H1 (cell line): ENCODE results near the gene TCEANC2. TPM values are rescaled to one million over a fixed set of nuclear protein-coding genes. Genes with fewer than 3 reads are reported as not detected.
A peak's percentile ranks its signal among the peaks of the same experiment; 100 is the strongest.

Experiments used
- CTCF ChIA-PET: fragments of 300-600 bp; sonication (Branson Sonifier 250); formaldehyde crosslinking; loops from one replicate; lab custom pipeline; 2021; ENCODE audit not compliant: partially characterized antibody; lab: Charles Lee
- POLR2A ChIA-PET: fragments of 300-600 bp; sonication (Branson Sonifier 250); formaldehyde crosslinking; loops from one replicate; lab custom pipeline; 2021; ENCODE audit warnings: inconsistent platforms; ENCODE audit not compliant: partially characterized antibody; lab: Charles Lee
- DNase-seq, 2 experiments: peaks; one replicate each; pipeline versions ENCODE4 v3.0.0 to v3.0.0-alpha.2; 2010 to 2022; ENCODE audit warnings: low spot score in 2 of 2, low read depth in 1 of 2, mixed read lengths in 1 of 2
- FAIRE-seq: peaks from 2 replicates; lab custom pipeline; 2011; peaks lifted over from hg19 to GRCh38; lab: Jason Lieb, UNC
- H2AFZ ChIP-seq: 2 replicates; pipeline ENCODE4 v1.8.1; 2012; ENCODE audit warnings: low read length, inconsistent platforms
- H2AK5ac ChIP-seq: 2 replicates; pipeline ENCODE4 v1.6.1; 2013; ENCODE audit warnings: low read depth, low read length
- H2BK120ac ChIP-seq: replicated peaks from 2 replicates; pipeline ENCODE3; 2013; ENCODE audit warnings: low read depth, low read length, inconsistent platforms
- H2BK12ac ChIP-seq: 2 replicates; pipeline ENCODE4 v1.6.1; 2013; ENCODE audit warnings: low read depth, low read length
- H2BK15ac ChIP-seq: 2 replicates; pipeline ENCODE4 v1.6.1; 2013; ENCODE audit warnings: low read length
- H2BK20ac ChIP-seq: 2 replicates; pipeline ENCODE4 v1.6.1; 2013; ENCODE audit warnings: low read length
- H2BK5ac ChIP-seq: 2 replicates; pipeline ENCODE4 v1.6.1; 2013; ENCODE audit warnings: low read depth, low read length
- H3K14ac ChIP-seq: 2 replicates; pipeline ENCODE4 v1.6.1; 2013; ENCODE audit warnings: inconsistent platforms; ENCODE audit not compliant: insufficient read length
- H3K18ac ChIP-seq: 2 replicates; pipeline ENCODE4 v1.6.1; 2013; ENCODE audit warnings: low read length; ENCODE audit errors: extremely low read depth
- H3K23ac ChIP-seq: 2 replicates; pipeline ENCODE4 v1.6.1; 2013; ENCODE audit warnings: inconsistent platforms; ENCODE audit not compliant: insufficient read length
- H3K23me2 ChIP-seq: 2 replicates; pipeline ENCODE4 v1.6.1; 2013; ENCODE audit warnings: low read depth, low read length
- H3K27ac ChIP-seq: 2 replicates; pipeline ENCODE4 v1.6.1; 2011; ENCODE audit warnings: low read depth, low read length, inconsistent platforms
- H3K27me3 ChIP-seq, 4 experiments: replicated peaks in 1 of 4; 1 replicate in 1 of 4; 2 replicates in 3 of 4; pipeline versions ENCODE4 v1.6.1 to v1.8.1; 2011 to 2013; ENCODE audit warnings: low read length in 3 of 4, mild to moderate bottlenecking in 3 of 4, inconsistent platforms in 2 of 4, mixed read lengths in 2 of 4, moderate library complexity in 1 of 4; ENCODE audit not compliant: control insufficient read depth in 3 of 4, insufficient read depth in 3 of 4; ENCODE audit errors: extremely low read depth in 1 of 4
- H3K36me3 ChIP-seq, 4 experiments: 2 replicates each; pipeline versions ENCODE4 v1.6.1 to v1.8.1; 2011 to 2013; ENCODE audit warnings: mild to moderate bottlenecking in 4 of 4, low read length in 3 of 4, moderate library complexity in 2 of 4, control low read depth in 1 of 4, inconsistent platforms in 1 of 4; ENCODE audit not compliant: insufficient read depth in 4 of 4, control insufficient read depth in 2 of 4
- H3K4ac ChIP-seq: replicated peaks from 2 replicates; pipeline ENCODE3; 2013; ENCODE audit warnings: low read length, low read depth, mixed read lengths, inconsistent platforms; ENCODE audit not compliant: insufficient read length
- H3K4me1 ChIP-seq, 4 experiments: replicated peaks in 1 of 4; 1 replicate in 1 of 4; 2 replicates in 3 of 4; pipeline versions ENCODE4 v1.6.1 to v1.8.1; 2011 to 2013; ENCODE audit warnings: low read length in 3 of 4, inconsistent platforms in 2 of 4, mixed read lengths in 1 of 4; ENCODE audit not compliant: insufficient read depth in 4 of 4, control insufficient read depth in 3 of 4
- H3K4me2 ChIP-seq, 2 experiments: 2 replicates each; pipeline versions ENCODE4 v1.6.1 to v1.8.1; 2011 to 2013; ENCODE audit warnings: low read depth in 2 of 2, low read length in 2 of 2, control low read depth in 1 of 2, inconsistent platforms in 1 of 2, mild to moderate bottlenecking in 1 of 2; ENCODE audit not compliant: insufficient read depth in 1 of 2
- H3K4me3 ChIP-seq, 4 experiments: fragments of 200-600, 300-600 bp in 1 of 4; sonication (generic), shearing (Covaris generic), sonication (Bioruptor Twin) in 1 of 4; 2 replicates each; pipeline versions ENCODE4 v1.5.1 to v1.8.1; 2011 to 2016; ENCODE audit warnings: low read length in 4 of 4, low read depth in 3 of 4, control low read depth in 2 of 4, inconsistent platforms in 2 of 4, mild to moderate bottlenecking in 2 of 4, mixed read lengths in 1 of 4, moderate library complexity in 1 of 4; ENCODE audit not compliant: insufficient read depth in 2 of 4; ENCODE audit errors: extremely low read depth in 1 of 4
- H3K56ac ChIP-seq: replicated peaks from 2 replicates; pipeline ENCODE3; 2013; ENCODE audit warnings: low read depth, mild to moderate bottlenecking, mixed read lengths, low read length, inconsistent platforms; ENCODE audit not compliant: insufficient read length
- H3K79me1 ChIP-seq: 2 replicates; pipeline ENCODE4 v1.6.1; 2013; ENCODE audit warnings: low read depth, low read length, control low read depth
- H3K79me2 ChIP-seq, 2 experiments: 2 replicates each; pipeline versions ENCODE4 v1.6.1 to v1.8.1; 2012 to 2013; ENCODE audit warnings: low read length in 2 of 2, mild to moderate bottlenecking in 2 of 2, inconsistent platforms in 1 of 2; ENCODE audit not compliant: insufficient read depth in 2 of 2, control insufficient read depth in 1 of 2
- H3K9ac ChIP-seq, 4 experiments: replicated peaks in 1 of 4; 1 replicate in 1 of 4; 2 replicates in 3 of 4; pipeline versions ENCODE4 v1.6.1 to v1.8.1; 2011 to 2013; ENCODE audit warnings: low read depth in 3 of 4, low read length in 3 of 4, control low read depth in 2 of 4, mild to moderate bottlenecking in 2 of 4, moderate library complexity in 2 of 4, inconsistent platforms in 1 of 4; ENCODE audit errors: extremely low read depth in 1 of 4
- H3K9me3 ChIP-seq, 2 experiments: 2 replicates each; pipeline versions ENCODE4 v1.6.1 to v1.8.1; 2012 to 2013; ENCODE audit warnings: mild to moderate bottlenecking in 2 of 2, moderate library complexity in 2 of 2, control low read depth in 1 of 2, inconsistent platforms in 1 of 2, low read depth in 1 of 2, low read length in 1 of 2, mixed read lengths in 1 of 2; ENCODE audit not compliant: insufficient read depth in 2 of 2
- H4K20me1 ChIP-seq, 2 experiments: replicated peaks in 1 of 2; 2 replicates each; pipeline versions ENCODE3 to v1.8.1; 2011 to 2013; ENCODE audit warnings: inconsistent platforms in 2 of 2, low read length in 2 of 2, mild to moderate bottlenecking in 1 of 2; ENCODE audit not compliant: insufficient read depth in 2 of 2, control insufficient read depth in 1 of 2
- H4K5ac ChIP-seq: 2 replicates; pipeline ENCODE4 v1.6.1; 2013; ENCODE audit warnings: low read length, low read depth, mixed read lengths, inconsistent platforms; ENCODE audit not compliant: insufficient read length
- H4K8ac ChIP-seq: 2 replicates; pipeline ENCODE4 v1.8.0; 2013; ENCODE audit warnings: mild to moderate bottlenecking, moderate library complexity, low read length, inconsistent platforms; ENCODE audit not compliant: insufficient read depth; ENCODE audit errors: extremely low read depth
- H4K91ac ChIP-seq: replicated peaks from 2 replicates; pipeline ENCODE3; 2013; ENCODE audit warnings: low read length, mixed read lengths, inconsistent platforms; ENCODE audit not compliant: insufficient read length
- BCL11A ChIP-seq, 2 experiments: IDR thresholded peaks; one replicate each; pipeline ENCODE4 v1.6.1; 2011; ENCODE audit warnings: low read depth in 2 of 2, low read length in 2 of 2, mild to moderate bottlenecking in 2 of 2
- CEBPB ChIP-seq: IDR thresholded peaks from 2 replicates; pipeline ENCODE4 v1.6.1; 2012; ENCODE audit warnings: low read depth, low read length
- CHD2 ChIP-seq: IDR thresholded peaks from 2 replicates; pipeline ENCODE4 v1.6.1; 2012; ENCODE audit warnings: low read length, improper control_type of control experiment
- CREB1 ChIP-seq: IDR thresholded peaks from 2 replicates; pipeline ENCODE4 v1.6.1; 2012; ENCODE audit warnings: inconsistent platforms
- GABPA ChIP-seq: IDR thresholded peaks from 2 replicates; pipeline ENCODE4 v1.6.1; 2011; ENCODE audit warnings: mild to moderate bottlenecking, low read length, moderate library complexity, borderline replicate concordance; ENCODE audit not compliant: insufficient read depth
- POLR2A ChIP-seq, 2 experiments: IDR thresholded peaks; 1 replicate in 1 of 2; 2 replicates in 1 of 2; pipeline ENCODE4 v1.6.1; 2011; ENCODE audit warnings: low read depth in 2 of 2, low read length in 2 of 2, mild to moderate bottlenecking in 2 of 2; ENCODE audit errors: control extremely low read depth in 1 of 2
- RXRA ChIP-seq: IDR thresholded peaks from 2 replicates; pipeline ENCODE4 v1.6.1; 2011; ENCODE audit warnings: low read depth, mild to moderate bottlenecking, low read length, moderate library complexity; ENCODE audit not compliant: insufficient read depth
- SIRT6 ChIP-seq: IDR thresholded peaks from one replicate; pipeline ENCODE4 v1.7.1; 2012; ENCODE audit warnings: low read length, inconsistent platforms
- SIX5 ChIP-seq: IDR thresholded peaks from 2 replicates; pipeline ENCODE4 v1.6.1; 2011; ENCODE audit warnings: mild to moderate bottlenecking, low read depth, low read length
- SUZ12 ChIP-seq: fragments of 200-600 bp; sonication (generic); IDR thresholded peaks from 2 replicates; pipeline ENCODE4 v1.6.1; 2012; ENCODE audit warnings: mild to moderate bottlenecking, inconsistent platforms, low read length, moderate library complexity, mixed read lengths
- TAF7 ChIP-seq: optimal IDR thresholded peaks from 2 replicates; pipeline ENCODE3; 2011; ENCODE audit warnings: low read depth, mild to moderate bottlenecking, inconsistent platforms, low read length, moderate library complexity, borderline replicate concordance
- YY1 ChIP-seq: IDR thresholded peaks from 2 replicates; pipeline ENCODE4 v1.6.1; 2011; ENCODE audit warnings: low read depth, mild to moderate bottlenecking, low read length
- ZNF274 ChIP-seq: IDR thresholded peaks from 2 replicates; pipeline ENCODE4 v1.7.0; 2012; ENCODE audit warnings: low read length, borderline replicate concordance; ENCODE audit errors: extremely low read depth
- WGBS, 2 experiments: shearing (Covaris generic) in 1 of 2; methylation state at CpG; one replicate each; pipeline versions ENCODE4 v1.1.6 to v1.1.7; 2013 to 2015; ENCODE audit warnings: low lambda C conversion rate in 2 of 2, mixed read lengths in 2 of 2, inconsistent platforms in 1 of 2, low coverage in 1 of 2, missing lambda C conversion rate in 1 of 2; ENCODE audit not compliant: insufficient replicate concordance in 2 of 2, insufficient coverage in 1 of 2, insufficient read length in 1 of 2; ENCODE audit errors: extremely low coverage in 1 of 2, missing lambda C conversion rate in 1 of 2; 5-methylcytosine and 5-hydroxymethylcytosine counted together
- polyA plus RNA-seq, 7 experiments: library from polyadenylated mRNA; depleted of rRNA in 3 of 7; stranded (reverse) in 5 of 7; unstranded in 2 of 7; fragments of >200 nt in 5 of 7; fragments of 200-250 nt in 2 of 7; gene quantifications; 1 replicate in 5 of 7; 2 replicates in 1 of 7; 4 replicates in 1 of 7; pipeline versions ENCODE4 v1.2.1 to v1.2.3, GENCODE V29; 2011 to 2013; ENCODE audit warnings: missing spikeins in 2 of 7, mixed read lengths in 2 of 7
- total RNA-seq: library from RNA; stranded (reverse); fragmentation: NEBNext Ultra II Directional; extraction: Animal tissue kit (Norgen Biotek cat#: 25700); gene quantifications from 2 replicates; pipeline ENCODE4 v1.2.1, GENCODE V29; 2021

TCEANC2 gene
- total and polyA plus RNA-seq, 2 of the 8 experiments (the other 6 are each of a cell fraction or from before 2014, with no cell fraction given): 4.2 to 8.2 TPM

GRCh38 chr1:54121482-54122134 is 68.2 kb downstream of the TCEANC2 start:
- peak overlapping the region; percentile 64; the same call in 1 of the 2 replicates for H2BK20ac ChIP-seq
- H3K9ac ChIP-seq: no peak overlapping the region
- no peaks in the 10 kb centered on the region for H3K79me2 ChIP-seq
- no peak overlapping the region for H3K14ac ChIP-seq
- H3K79me1 ChIP-seq: no peaks in the 10 kb centered on the region
- WGBS, 2 experiments: 17% methylated on average over 31 of the region's 36 CpGs; no CpG with 5 or more reads in 1 of the 2 experiments
- peaks cover 0 to 7% of the 10 kb centered on the region in 2 experiments for H4K20me1 ChIP-seq
- H2AFZ ChIP-seq: peak overlapping the region; percentile 85
- H3K27me3 ChIP-seq: peaks cover 0 to 11% (median 8%) of the 10 kb centered on the region in 4 experiments; a peak in 5 of 7 replicates
- H3K23me2 ChIP-seq: peaks cover 13% of the 10 kb centered on the region; the same call in 1 of the 2 replicates
- peak overlapping the region; percentile 75 for H4K91ac ChIP-seq
- H4K5ac ChIP-seq: peak overlapping the region; percentile 19
- no peak overlapping the region for H3K23ac ChIP-seq
- H3K4ac ChIP-seq: no peak overlapping the region
- peak overlapping the region; percentile 1 to 45 (median 17); a peak in 5 of 8 replicates for H3K4me3 ChIP-seq
- H2BK12ac ChIP-seq: peak overlapping the region; percentile 95
- H3K4me2 ChIP-seq: peak overlapping the region; percentile 26 to 74
- peaks cover 7 to 24% (median 15%) of the 10 kb centered on the region in 4 experiments for H3K4me1 ChIP-seq
- DNase-seq (peak; percentile 56 to 94), FAIRE-seq (peak; percentile 65)
- H3K56ac ChIP-seq: no peak overlapping the region
- no peak overlapping the region for H2BK120ac ChIP-seq
- no peak overlapping the region for H3K27ac ChIP-seq
- peak overlapping the region; percentile 94 for H2BK15ac ChIP-seq
- H2AK5ac ChIP-seq: no peak overlapping the region
- H4K8ac ChIP-seq: peak overlapping the region; percentile 94
- H3K36me3 ChIP-seq: no peaks in the 10 kb centered on the region
- peak overlapping the region; percentile 57 for H3K18ac ChIP-seq
- H2BK5ac ChIP-seq: peak overlapping the region; percentile 7; the same call in 1 of the 2 replicates
- CTCF ChIA-PET: interaction anchor here (0.6 to 9.7 kb wide), 33 partner anchors 10 to 523 kb away, joined by 3 to 110 read pairs (median 5); partner anchors contain the start of genes CYB5RL and MRPL37
- POLR2A ChIA-PET: interaction anchor here (0.8 to 2.9 kb wide), 8 partner anchors 10 to 367 kb away, joined by 3 to 8 read pairs (median 4); partner anchors contain the start of genes CYB5RL and MRPL37
- H3K9me3 ChIP-seq: no peaks in the 10 kb centered on the region
- TF ChIP-seq TAF7 (no peak), CREB1 (no peak), CEBPB (no peak), CHD2 (no peak), GABPA (no peak; the same call in 1 of the 2 replicates), SUZ12 (peak; percentile 31; the same call in 1 of the 2 replicates), RXRA (no peak), POLR2A (IDR thresholded peaks at IDR 0.05; ENCODE audit: control extremely low read depth in 1 of 2, low read depth in 2 of 2, low read length in 2 of 2) (peak in 1 of 2 experiments; percentile 36; a peak in 1 of 3 replicates), BCL11A (IDR thresholded peaks at IDR 0.05; ENCODE audit: low read depth in 2 of 2, low read length in 2 of 2) (no peak), SIX5 (no peak), ZNF274 (no peak), YY1 (peak; percentile 35; the same call in 1 of the 2 replicates), SIRT6 (no peak)
